ENCODE results near the gene PI4KB. TPM values are rescaled to one million over a fixed set of nuclear protein-coding genes. Genes with fewer than 3 reads are reported as not detected.

PI4KB gene
- total RNA-seq, 2 donors from 2014 or later, result 47.2 to 53.5 TPM

- Histone ChIP-seq H3K4me1 (peaks cover 4% of the 10 kb centered on the region), H3K9ac (ENCODE audit: low read depth in 2 of 2, low read length in 2 of 2) (peak overlapping the region; percentile 24 to 82), H3K36me3 (peaks cover 14% of the 10 kb centered on the region), H3K27me3 (no peaks in the 10 kb centered on the region), H3K27ac (no peak overlapping the region), H3K9me3 (no peaks in the 10 kb centered on the region), H3K4me3 (no peak overlapping the region)
- intact Hi-C loops (cut with DNase I), result no loop called here
- no peak for DNase-seq
- TF ChIP-seq CTCF (IDR thresholded peaks at IDR 0.05), result no peak
Measured at GRCh38 chr1:151284013-151284577, 43.1 kb downstream of the PI4KB start.

- TF ChIP-seq CTCF (IDR thresholded peaks at IDR 0.05), result no peak
- peak overlapping the region; percentile 82 to 96 for H3K9ac ChIP-seq (ENCODE audit: low read depth in 2 of 2, low read length in 2 of 2)
- peak overlapping the region; percentile 91 for H3K27ac ChIP-seq
- peaks cover 14% of the 10 kb centered on the region for H3K36me3 ChIP-seq
- peak; percentile 42 for DNase-seq
- no peaks in the 10 kb centered on the region for H3K9me3 ChIP-seq
- H3K4me3 ChIP-seq, result peak overlapping the region; percentile 92
- no peaks in the 10 kb centered on the region for H3K27me3 ChIP-seq
- peaks cover 4% of the 10 kb centered on the region for H3K4me1 ChIP-seq
- intact Hi-C loops (cut with DNase I), result no loop called here
Measured at GRCh38 chr1:151282883-151283725, 44.1 kb downstream of the PI4KB start.

- H3K27ac ChIP-seq, result peak within 1 kb of the TSS; percentile 91
- TF ChIP-seq CTCF (IDR thresholded peaks at IDR 0.05), result no peak
Measured at GRCh38 chr1:151281969-151282882, 45.0 kb downstream of the PI4KB start, which contains the start of gene ZNF687. Gene ZNF687 (plus strand): TSS chr1:151282299. CDS start chr1:151286292, 3,993 bp downstream.

GRCh38 chr1:151281225-151281968 lies 45.8 kb downstream of the PI4KB start:
- H3K4me1 ChIP-seq, result peaks cover 4% of the 10 kb centered on the region
- no peaks in the 10 kb centered on the region for H3K9me3 ChIP-seq
- no peak for TF ChIP-seq CTCF (IDR thresholded peaks at IDR 0.05)
- H3K27ac ChIP-seq, result peak overlapping the region; percentile 91
- intact Hi-C loops (cut with DNase I), result no loop called here
- no peaks in the 10 kb centered on the region for H3K27me3 ChIP-seq
- peak overlapping the region; percentile 83 to 95 for H3K9ac ChIP-seq (ENCODE audit: low read depth in 2 of 2, low read length in 2 of 2)
- H3K36me3 ChIP-seq, result peaks cover 4% of the 10 kb centered on the region
- H3K4me3 ChIP-seq, result peak overlapping the region; percentile 92
- peak; percentile 98 for DNase-seq

More at GRCh38 chr1:151281969-151282882, 45.0 kb downstream of the PI4KB start, which contains the start of gene ZNF687:
- Histone ChIP-seq H3K9ac (ENCODE audit: low read depth in 2 of 2, low read length in 2 of 2) (peak within 1 kb of the TSS; percentile 95 to 96), H3K4me1 (peaks cover 4% of the 10 kb centered on the region), H3K4me3 (peak within 1 kb of the TSS; percentile 92), H3K9me3 (no peaks in the 10 kb centered on the region), H3K36me3 (peaks cover 9% of the 10 kb centered on the region), H3K27me3 (no peaks in the 10 kb centered on the region)
- peak; percentile 100 for DNase-seq
- intact Hi-C loops (cut with DNase I), result no loop called here
